ENCODE measurements around the gene RAB8B. TPM values are rescaled to one million over a fixed set of nuclear protein-coding genes. Genes with fewer than 3 reads are reported as not detected.
"Not testable (repeated sequence)": the region's sequence is repeated elsewhere in the genome, so short reads cannot be mapped to it uniquely, and the experiment has no call there.

The RAB8B gene
- total RNA-seq, 1 donor from 2014 or later: 8.7 TPM

DNA sequence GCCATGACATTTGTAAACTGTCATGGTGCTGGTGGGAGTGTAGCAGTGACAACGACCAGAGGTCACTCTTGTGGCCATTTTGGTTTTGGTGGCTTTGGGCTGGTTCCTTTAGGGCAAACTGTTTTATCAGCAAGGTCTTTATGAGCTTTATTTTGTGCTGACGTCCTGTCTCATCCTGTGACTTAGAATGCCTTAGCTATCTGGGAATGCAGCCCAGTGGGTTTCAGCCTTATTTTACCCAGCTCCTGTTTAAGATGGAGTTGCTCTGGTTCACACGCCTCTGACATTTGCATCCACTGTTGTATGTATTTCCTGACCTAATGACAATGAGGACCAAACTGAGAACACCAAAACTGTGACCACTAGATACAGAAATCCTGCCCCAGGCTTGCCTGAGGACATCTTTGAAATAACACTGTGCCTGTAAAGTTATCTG, 37.6 kb downstream of the RAB8B start:
- intact Hi-C loops (cut with DNase I): loop anchor here (5.0 kb wide), 1 partner anchor 35 kb away; no protein-coding TSS in a partner anchor
- no peak for DNase-seq (ENCODE audit: low spot score)

DNA sequence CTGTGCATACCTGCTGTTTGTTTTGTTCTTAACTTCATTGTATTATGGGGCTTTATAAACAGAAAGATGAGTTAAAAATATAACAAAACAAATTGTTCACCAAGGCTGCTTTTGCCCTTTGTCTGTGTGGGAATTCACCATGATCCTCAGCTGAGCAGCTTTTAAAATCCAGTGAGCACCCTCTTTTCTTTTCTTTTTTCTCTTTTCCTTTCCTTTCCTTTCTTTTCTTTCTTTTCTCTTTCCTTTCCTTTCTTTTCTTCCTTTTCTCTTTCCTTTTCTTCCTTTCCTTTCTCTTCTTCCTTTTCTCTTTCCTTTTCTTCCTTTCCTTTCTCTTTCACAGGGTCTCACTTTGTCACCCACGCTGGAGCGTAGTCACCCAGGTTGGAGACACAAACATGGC, 38.3 kb downstream of the RAB8B start:
- DNase-seq (ENCODE audit: low spot score): no peak
- intact Hi-C loops (cut with DNase I): loop anchor here (5.0 kb wide), 1 partner anchor 35 kb away; no protein-coding TSS in a partner anchor

DNA sequence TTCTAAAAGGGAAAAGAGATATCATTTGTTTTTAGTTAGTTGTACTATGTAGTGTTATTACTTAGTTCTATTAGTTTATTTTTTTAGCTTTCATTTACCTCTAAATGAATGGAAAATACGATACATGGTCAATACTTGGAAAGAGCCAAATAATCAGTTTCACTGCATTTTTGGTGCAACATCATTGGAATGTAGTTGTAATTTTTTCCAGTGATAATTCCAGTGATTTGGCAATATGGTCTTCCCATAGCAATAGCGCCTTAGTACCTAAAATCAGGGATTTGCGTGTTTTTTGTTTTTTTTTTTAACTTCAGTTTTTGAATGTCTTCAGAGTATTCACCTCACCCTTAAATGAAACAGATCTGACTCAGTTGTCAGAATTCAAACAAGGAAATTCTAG, 41.8 kb downstream of the RAB8B start:
- intact Hi-C loops (cut with DNase I): no loop called here
- no peak for DNase-seq (ENCODE audit: low spot score)

DNA sequence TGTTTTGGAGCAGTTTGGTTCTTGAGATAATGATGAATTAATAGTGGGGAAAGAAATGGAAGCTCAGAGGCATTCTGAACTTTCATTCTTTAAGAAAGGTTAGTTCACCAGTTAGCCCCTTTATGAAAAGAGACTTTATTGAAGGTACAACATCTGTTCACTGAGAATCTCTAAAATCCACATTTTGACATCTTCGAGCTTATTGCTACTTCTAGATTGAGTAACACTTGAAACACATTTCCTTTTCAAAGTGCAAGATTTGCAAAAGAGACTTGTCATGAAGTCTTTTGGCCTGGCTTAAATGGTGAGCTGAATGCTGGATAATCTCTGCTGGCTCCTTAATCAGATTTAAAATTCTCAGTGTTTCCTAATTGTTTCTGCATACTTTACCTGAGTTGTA, 42.3 kb downstream of the RAB8B start:
- DNase-seq (ENCODE audit: low spot score): no peak
- intact Hi-C loops (cut with DNase I): no loop called here

DNA sequence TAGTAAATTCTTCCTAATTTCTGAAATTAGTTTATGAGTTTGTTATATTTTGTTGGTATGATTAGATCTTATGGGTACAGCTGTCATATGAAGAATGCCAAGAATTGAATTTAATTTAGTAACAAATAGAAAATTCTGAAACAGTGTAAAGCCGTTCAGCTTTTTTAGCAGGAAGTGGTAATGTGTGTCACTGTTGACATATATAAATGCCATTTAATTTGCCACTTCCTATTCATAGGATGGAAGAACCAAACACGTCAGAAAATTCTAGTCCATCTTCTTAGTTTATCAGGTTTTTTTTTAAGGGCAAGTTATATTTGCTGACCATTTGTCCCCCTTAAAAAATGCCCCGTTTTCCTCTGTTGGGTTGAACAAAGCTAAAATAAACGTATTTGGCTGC, 43.0 kb downstream of the RAB8B start:
- no peak for DNase-seq (ENCODE audit: low spot score)
- intact Hi-C loops (cut with DNase I): no loop called here

DNA sequence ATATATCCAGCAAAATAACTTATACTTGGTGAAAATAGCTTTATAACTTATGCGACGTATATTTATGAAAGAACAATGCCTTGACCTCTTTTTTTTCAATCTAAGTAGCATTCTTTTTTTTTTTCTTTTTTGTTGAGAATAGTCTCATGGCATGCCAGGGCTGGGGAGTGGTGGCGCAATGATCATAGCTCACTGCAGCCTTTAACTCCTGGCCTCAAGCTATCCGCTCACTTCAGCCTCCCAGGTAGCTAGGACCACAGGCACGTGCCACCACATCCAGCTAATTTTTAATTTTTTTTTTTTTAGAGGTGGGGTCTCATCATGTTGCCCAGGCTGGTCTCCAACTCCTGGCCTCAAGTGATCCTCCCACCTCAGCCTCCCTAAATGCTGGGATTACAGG, 43.5 kb downstream of the RAB8B start:
- no peak for DNase-seq (ENCODE audit: low spot score)
- intact Hi-C loops (cut with DNase I): no loop called here

DNA sequence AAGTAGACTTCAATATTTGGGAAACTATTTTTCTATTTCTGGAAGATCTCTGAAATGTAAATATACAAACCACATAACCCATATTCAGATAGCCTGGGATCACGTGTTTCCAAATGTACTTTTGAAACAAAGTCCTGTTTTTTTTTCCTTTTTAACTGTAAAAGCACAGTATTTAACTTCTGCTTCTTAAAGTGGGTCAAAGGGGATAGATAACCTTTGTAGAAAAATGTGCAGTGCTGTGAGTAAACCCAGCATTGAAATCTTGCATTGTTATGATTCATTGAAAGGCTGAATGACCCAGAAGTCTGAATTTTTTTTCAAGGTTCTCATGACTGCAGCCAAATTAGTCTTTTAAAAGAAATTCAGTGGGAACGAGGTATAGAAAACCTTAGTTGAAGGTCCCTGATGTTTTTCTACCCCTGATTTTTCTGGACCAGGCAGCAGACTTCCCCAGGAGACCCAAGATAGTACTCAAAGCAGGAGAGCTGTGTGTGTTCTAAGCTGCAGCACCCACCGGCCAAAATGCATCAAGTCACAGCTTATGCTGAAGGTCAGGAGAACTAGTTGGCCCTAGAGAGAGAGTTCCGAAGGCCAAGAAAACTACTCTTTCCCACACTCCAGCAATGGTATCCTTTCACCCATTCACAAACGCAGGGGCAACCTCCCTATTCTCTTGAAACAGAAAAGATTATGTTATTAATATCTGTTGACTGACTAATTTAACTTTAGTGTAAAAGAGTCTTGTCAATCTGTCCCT, 44.4 kb downstream of the RAB8B start:
- intact Hi-C loops (cut with DNase I): no loop called here

DNA sequence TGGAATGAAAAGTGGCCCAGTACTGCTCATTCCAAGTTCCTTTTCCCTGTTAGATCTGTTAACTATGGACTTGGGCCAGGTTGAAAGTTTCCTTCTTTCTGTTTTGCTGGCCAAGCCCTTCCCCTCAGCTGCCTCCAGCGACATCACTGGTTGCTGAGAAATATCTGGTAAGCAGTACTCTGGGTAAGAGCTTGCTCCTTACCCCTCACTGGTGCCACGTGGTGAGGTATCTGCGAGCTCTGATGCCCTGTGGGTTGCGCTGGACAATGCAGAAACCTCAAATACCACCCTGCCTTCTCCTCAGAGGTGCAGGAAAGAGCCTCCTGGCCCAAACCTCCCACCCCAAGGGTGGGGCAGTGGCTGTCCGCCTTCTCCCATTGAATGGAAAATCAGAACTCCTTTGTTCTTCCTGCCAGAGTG, 45.1 kb downstream of the RAB8B start:
- intact Hi-C loops (cut with DNase I): no loop called here
- no peak for DNase-seq (ENCODE audit: low spot score)

More for the DNA sequence above, 44.4 kb downstream of the RAB8B start:
- DNase-seq (ENCODE audit: low spot score): no peak

DNA sequence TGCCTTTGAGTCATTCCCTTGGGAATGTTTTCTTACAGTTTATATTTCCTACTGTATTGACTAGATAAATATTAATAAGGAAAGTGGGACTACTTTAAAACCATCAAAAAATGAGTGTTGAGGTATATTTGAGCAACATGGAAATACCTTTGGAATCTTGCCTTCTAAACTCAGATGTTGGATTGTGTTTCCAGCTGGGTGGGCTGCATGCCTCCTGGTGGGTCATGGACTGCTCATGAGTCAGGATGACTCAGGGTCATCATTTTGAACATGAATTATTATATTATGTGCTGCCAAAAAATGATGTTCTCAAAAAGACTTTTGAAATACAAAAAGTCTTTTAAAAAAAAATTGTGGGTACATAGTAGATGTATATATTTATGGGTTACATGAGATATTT, 46.9 kb downstream of the RAB8B start:
- intact Hi-C loops (cut with DNase I): no loop called here
- no peak for DNase-seq (ENCODE audit: low spot score)

DNA sequence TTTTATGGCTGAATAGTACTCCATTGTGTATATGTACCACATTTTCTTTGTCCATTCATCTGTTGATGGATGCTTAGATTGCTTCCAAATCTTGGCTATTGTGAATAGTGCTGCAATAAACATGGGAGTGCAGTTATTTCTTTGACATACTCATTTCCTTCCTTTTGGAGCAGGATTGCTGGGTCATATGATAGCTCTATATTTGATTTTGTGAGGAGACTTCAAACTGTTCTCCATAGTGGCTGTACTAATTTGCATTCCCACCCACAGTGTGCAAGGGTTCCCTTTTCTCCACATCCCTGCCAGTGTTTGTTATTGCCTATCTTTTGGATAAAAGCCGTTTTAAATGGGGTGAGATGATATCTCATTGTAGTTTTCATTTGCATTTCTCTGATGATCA, 47.7 kb downstream of the RAB8B start:
- intact Hi-C loops (cut with DNase I); DNase-seq (ENCODE audit: low spot score): not testable (repeated sequence)

DNA sequence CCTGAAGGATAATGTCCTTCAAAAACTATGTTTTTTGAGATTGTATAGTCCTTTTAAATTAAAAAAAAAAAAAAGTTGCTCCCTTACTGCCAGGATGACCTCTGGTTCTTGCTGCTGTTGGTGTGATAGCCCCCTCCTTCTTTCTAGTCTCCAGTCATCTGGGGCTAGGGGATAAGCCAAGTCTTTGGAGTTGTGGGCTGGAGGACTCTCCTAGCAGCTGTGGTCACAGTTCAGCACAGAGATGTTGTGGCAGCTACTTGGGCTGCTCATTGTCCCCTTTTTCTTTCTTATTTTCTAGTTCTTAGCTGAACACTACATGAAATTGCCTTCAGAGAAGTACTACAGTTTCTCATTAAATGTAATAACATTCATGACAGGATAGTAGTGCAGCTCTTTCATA, 48.8 kb downstream of the RAB8B start:
- intact Hi-C loops (cut with DNase I): no loop called here
- DNase-seq (ENCODE audit: low spot score): no peak

DNA sequence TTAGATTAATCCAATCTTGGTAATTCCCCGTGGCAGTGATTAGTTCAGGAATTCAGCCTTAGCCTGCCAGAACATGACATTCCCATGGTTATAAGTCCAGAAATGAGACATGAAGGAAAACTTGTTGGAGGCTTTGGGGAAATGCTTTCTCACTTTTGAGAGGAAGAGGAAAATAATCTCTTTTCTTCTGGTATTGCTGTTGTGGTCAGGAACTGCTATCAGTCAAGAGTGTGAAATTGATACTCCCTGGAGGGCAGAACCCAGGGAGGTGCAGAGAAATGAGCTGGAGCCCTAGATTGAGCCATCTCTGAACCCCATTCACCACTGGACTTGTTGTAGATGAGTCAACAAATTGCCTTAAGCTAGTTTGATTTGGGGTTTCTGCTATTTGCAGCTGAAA, 49.4 kb downstream of the RAB8B start:
- DNase-seq (ENCODE audit: low spot score): no peak
- intact Hi-C loops (cut with DNase I): no loop called here

DNA sequence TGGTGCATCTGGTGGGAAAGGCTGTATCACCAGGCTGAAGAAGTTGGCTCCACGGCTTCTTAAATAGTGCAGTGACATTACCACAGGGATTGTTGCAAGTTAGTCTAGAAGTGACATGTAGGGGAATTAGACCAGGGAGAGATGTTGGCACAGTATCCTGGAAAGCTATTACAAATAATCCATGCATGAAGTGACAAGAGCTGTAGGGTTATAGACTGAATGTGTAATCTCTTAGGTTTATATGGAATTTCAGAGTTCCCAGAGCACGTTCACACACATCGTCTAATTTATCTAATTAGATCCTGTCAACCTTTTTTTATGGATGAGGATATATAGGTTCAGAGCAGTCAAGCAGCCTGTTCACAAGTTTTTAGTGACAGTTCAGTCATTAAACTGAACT, 50.7 kb downstream of the RAB8B start:
- intact Hi-C loops (cut with DNase I): no loop called here

DNA sequence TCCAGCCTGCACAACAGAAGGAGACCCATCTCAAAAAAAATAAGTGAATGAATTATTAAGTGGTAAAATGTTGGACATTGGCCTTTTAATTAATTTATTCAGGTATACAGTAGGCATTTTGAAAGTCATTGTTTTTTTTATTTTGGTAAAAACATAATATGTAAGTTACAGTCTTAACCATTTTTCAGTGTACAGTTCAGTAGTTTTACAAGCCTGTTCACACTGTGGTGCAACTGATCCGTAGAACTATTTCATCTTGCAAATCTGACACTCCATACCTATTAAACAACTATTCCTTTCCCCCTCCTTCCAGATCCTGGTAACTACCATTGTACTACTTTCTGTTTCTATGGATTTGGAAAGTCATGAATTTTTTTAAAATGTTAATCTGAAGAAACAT, 51.9 kb downstream of the RAB8B start:
- intact Hi-C loops (cut with DNase I): no loop called here
- no peak for DNase-seq (ENCODE audit: low spot score)

More for the DNA sequence above, 50.7 kb downstream of the RAB8B start:
- DNase-seq (ENCODE audit: low spot score): no peak

DNA sequence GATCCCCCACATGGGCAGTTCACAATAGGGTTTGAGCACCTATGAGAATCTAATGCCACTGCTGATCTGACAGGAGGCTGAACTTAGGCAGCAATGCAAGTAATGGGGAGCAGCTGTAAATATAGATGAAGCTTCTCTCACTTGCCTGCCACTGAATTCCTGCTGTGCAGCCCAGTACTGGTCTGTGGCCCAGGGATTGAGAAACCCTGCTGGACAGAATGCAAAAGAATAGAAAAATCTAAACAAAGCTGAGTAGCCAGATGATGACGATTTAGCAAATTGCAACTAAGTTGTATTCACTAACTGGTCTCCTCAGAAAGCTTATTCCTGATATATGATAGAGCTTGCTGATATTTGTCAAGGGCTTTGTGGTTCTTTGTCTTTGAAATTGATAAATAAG, 53.7 kb downstream of the RAB8B start:
- DNase-seq (ENCODE audit: low spot score): no peak
- intact Hi-C loops (cut with DNase I): no loop called here

DNA sequence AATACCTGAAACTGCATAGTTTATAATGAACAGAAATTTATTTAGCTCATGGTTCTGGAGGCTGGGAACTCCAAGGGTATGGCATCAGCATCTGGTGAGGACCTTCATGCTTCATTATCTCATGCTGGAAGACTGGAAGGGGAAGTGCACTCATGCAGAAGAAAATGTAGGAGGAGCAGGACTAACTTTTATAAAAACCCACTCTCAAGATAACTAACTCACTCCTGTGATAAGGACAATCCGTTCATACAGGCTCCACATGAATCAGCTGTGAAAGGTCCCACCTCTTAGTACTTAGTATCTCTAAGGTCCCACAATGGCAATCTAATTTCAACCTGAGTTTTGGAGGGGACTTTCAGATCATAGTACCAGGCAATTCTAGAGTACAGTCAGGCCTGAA, 54.4 kb downstream of the RAB8B start:
- DNase-seq (ENCODE audit: low spot score): no peak
- intact Hi-C loops (cut with DNase I): no loop called here

DNA sequence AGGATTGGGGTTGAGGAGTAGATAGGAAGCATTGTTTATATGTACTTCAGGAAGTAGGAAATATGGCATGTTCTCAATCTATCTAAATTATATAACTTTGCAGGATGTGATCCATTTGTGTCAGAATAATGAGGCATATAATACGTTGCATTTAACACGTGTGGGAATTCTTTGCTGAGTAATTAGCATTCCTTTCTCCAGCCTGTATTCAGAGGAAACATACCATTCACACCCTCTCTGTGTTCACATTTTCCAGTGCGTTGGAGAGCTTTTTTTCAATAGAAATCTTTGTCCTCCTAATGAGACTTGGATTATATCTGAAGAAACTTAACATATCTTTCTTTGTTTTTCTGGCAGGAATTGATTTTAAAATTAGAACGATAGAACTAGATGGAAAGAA, 55.0 kb downstream of the RAB8B start:
- intact Hi-C loops (cut with DNase I): no loop called here
- DNase-seq (ENCODE audit: low spot score): no peak

DNA sequence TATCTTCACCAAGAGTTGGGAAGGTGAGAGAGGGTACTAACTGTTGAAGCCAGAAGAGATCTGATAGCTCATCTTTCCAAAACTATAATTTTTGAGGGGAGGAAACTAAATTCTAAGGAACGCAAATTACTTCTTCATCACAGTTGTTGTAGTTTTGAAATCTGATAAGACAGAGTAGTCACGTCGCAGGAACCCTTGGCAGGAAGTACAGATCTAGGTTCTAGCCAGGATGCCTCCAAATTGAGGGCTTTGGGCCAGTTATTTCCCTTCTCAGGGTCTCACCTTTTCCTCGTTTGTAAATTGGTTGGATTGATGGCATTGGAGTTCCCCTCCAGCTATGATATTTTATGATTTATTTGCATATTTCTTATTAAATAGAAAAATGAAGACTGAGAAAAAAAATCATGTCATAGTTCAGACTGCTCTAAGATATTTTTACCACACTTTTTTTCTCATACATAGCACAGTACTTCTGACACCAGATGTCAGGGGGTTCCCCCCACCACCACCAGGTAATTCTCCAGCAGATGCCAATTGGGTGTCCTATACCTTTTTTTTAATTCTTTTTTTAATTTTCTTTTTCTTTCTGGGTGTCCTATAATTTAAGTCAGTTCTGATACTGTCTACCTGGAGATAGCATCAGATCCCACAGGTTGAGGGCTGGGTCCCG, 55.7 kb downstream of the RAB8B start:
- no peak for DNase-seq (ENCODE audit: low spot score)
- intact Hi-C loops (cut with DNase I): no loop called here

DNA sequence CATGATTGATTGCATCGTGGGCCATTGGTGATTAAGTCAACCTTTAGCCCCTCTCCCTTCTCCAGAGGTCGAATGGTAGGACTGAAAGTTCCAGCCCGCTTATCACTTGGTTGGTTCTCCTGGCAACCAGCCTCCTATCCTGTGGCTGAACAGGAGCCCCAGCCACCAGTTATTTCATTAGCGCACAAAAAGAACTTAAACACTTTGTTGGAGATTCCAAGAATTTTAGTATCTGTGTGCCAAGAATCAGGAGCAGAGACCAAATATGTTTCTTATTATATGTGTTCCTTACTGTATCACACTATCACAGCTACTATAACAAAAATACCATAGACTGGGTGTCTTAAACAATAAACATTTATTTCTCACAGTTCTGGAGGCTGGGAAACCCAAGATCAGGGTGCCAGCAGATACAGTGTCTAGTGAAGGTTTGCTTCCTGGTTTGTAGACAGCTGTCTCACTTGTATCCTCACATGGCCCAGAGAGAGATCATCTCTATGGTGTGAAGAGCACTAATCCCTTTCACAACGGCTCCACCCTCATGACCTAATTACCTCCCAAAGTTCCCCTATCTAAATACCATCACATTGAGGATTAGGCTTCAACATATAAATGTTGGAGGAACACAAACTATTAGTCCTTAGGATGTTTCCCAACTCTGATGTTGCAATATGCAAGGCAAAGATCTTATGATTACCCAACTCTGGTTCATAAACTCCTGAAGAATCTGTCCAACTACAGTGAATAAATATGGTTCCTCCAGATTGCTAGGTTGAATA, 57.5 kb downstream of the RAB8B start:
- no peak for DNase-seq (ENCODE audit: low spot score)
- intact Hi-C loops (cut with DNase I): no loop called here

DNA sequence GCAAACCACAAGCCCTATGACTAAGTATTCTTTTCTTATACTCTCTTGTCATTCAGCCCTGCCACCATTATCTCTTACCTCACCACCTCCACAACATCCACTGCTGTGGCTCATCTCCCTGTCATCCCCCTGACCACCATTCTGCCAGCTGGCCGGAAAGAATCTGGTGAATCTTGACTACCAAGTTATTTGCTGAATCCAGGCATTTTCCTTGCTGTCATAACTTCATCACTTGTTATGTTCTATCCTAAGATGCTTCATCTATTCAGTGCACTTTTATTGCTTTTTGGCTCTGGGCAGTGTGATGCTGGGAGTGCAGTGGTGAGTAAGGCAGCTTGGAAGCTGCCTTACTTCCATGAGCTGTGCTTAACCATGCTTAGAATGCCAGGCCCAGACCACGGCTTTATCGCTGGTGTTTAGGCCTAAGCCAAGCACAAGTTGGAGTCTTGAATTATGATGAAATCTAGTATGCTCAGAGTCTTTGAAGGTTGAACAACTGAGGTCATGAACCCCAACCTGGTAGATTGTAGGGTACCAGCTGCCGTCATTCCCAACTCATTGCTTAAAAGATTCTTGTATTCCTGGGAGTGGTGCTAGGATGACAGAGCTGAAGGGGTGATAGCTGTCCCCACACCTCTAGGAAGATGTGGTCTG, 61.0 kb downstream of the RAB8B start:
- no peak for DNase-seq (ENCODE audit: low spot score)
- intact Hi-C loops (cut with DNase I): no loop called here

Measured in cardiac septum (tissue), 1 donor.